Vagina (tissue), 2 donors: ENCODE data around the gene LMO7.

ENCODE experiments used
- CTCF ChIP-seq, 3 experiments: fragments of 450-650 bp in 2 of 3; fragments of 200-600 bp in 1 of 3; sonication (generic) in 1 of 3; IDR thresholded peaks; one replicate each; pipeline ENCODE4 v1.5.1; 2017 to 2019; ENCODE audit warnings: antibody characterized with exemption in 3 of 3, mild to moderate bottlenecking in 2 of 3, moderate library complexity in 2 of 3
- POLR2AphosphoS5 ChIP-seq, 2 donors: sonication (generic); formaldehyde crosslinking; IDR thresholded peaks; one replicate each; pipeline ENCODE4 v1.9.0; 2017; ENCODE audit warnings: antibody characterized with exemption in 2 of 2, mild to moderate bottlenecking in 2 of 2, low read depth in 1 of 2; ENCODE audit not compliant: insufficient read depth in 1 of 2

- TF ChIP-seq CTCF (IDR thresholded peaks at IDR 0.05) (no peak), POLR2AphosphoS5 (IDR thresholded peaks at IDR 0.05; ENCODE audit: insufficient read depth in 1 of 2, low read depth in 1 of 2) (no peak)
Observed at GRCh38 chr13:75832812-75833211, 196.7 kb downstream of the LMO7 start.
